ENCODE results near the gene B4GALNT2.
"Not testable (repeated sequence)": the region's sequence is repeated elsewhere in the genome, so short reads cannot be mapped to it uniquely, and the experiment has no call there.

Gene B4GALNT2, protein sequence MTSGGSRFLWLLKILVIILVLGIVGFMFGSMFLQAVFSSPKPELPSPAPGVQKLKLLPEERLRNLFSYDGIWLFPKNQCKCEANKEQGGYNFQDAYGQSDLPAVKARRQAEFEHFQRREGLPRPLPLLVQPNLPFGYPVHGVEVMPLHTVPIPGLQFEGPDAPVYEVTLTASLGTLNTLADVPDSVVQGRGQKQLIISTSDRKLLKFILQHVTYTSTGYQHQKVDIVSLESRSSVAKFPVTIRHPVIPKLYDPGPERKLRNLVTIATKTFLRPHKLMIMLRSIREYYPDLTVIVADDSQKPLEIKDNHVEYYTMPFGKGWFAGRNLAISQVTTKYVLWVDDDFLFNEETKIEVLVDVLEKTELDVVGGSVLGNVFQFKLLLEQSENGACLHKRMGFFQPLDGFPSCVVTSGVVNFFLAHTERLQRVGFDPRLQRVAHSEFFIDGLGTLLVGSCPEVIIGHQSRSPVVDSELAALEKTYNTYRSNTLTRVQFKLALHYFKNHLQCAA

DNA sequence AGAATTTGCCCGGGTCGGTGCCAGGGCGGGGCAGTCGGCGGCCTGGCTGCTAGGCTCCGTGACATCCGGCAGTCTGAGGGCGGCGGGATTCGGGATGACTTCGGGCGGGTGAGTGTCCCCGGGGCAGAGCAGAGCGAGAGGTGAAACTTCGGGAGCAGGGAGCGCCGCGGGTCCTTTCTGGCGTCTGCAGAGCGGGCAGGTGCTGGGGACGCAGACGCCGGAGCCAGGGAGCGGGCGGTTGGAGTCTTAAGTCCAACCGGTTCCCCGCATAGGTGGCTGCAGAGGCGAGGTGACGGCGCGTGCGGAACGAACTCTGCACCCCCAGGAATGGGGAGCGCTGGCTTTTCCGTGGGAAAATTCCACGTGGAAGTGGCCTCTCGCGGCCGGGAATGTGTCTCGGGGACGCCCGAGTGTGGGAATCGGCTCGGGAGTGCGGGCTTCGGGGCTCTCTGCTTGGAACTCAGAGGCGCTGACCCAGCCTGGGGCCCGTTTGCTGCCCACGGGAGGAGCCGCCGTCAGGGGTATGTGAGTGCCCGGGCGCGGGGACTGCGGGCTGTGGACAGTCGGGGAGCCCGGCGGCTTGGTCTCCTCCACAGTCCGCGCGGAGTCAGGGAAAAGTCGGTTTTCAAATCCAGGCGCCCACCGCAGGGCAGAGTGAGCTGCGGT lies at the start of gene B4GALNT2:
TSS of gene B4GALNT2 (plus strand) at position 71 of the 666 bp plus-strand sequence. CDS start at position 95, 24 bp downstream.
- DNase-seq (ENCODE audit: low read depth): no peak

DNA sequence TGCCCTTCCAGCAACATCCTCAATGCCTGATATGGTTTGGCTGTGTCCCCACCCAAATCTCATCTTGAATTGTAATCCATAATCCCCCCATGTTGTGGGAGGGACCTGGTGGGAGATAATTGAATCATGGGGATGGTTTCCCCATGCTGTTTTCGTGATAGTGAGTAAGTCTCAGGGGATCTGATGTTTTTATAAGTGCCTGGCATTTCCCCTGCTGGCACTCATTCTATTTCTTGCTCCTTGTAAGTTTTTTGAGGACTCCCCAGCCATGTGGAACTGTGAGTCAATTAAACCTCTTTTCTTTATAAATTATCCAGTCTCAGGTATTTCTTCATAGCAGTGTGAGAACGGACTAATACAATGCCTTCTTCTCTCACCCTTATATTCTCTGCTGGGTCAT lies 47.5 kb upstream of the B4GALNT2 start:
- not testable (repeated sequence) for DNase-seq (ENCODE audit: low read depth)

DNA sequence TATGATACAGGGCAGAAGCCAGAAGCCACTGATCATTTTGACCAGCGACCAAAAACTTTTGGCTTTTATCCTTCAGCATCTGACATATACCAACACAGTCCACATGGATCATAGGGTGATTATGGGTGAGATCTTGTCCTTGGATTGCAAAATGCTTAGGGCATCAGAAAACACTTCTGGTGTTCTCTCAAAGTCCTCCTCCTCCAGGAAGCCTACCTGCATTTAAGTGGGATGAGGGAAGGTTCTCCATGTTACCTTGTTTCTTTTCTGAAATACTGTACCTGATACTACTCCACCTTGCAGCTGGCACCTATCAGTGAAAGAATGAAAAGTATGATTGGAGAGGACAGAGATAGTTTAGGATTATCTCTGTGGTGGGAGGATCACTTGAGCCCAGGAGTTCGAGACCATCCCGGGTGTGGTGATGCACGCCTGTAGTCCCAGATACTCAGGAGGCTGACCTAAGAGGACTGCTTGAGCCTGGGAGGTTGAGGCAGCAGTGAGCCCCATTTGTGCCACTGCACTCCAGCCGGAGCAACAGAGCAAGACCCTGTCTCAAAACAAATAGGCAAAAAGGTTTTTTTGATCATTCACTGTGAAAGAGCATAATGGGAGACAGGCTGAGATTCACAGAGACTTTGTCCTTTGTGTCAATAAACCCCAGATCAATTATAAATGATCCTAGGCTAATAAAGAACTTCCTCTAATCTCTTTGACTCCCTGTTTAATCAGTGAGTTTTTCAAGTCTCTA lies 46.8 kb upstream of the B4GALNT2 start:
- no peak for DNase-seq (ENCODE audit: low read depth)

DNA sequence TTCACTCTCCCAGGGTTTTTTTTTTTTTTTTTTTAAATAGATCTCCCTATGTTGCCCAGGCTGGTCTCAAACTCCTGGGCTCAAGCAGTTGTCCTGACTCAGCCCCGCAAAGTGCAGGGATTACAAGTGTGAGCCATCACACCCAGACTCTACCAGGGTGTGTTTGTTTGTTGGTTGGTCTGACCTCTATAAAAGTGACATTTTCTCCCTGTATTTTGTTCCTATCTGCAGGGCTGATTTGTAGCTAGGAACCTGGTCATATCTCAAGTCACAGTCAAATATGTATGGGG lies 46.3 kb upstream of the B4GALNT2 start:
- DNase-seq (ENCODE audit: low read depth): no peak

DNA sequence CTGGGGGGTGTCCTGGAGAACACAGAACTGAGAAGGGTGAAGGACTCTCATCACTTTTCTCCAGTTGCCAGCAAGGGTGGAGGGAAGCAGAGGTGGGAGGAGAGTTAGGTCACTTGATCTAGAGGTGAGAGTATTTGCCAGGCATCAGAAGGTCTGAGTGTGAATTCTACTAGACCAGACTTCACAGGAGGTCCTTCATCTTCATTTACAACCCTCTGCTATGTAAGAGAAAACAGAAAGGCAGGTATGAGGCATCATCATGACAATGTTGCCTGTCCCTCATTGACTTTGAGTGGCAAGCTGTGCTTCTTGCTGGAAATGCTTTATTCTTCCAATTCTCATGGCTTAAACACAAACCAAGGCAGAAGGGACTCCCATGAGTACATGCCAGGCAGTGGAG lies 45.9 kb upstream of the B4GALNT2 start:
- DNase-seq (ENCODE audit: low read depth): no peak

DNA sequence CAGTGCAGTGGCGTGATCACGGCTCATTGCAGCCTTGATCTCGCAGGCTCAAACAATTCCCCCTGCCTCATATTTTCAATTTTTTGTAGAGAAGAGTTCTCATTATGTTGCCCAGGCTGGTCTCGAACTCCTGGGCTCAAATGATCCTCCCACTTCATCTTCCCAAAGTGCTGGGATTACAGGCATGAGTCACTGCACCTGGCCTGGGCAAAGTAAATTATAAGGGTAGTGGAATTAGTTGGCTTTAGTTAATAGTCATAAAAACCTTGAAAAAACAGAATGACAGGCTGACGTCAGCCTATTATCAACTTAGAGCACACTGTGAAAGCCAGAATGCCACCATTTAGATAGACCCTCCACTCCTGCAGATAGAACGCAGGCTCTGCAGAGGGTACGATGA lies 43.5 kb upstream of the B4GALNT2 start:
- DNase-seq (ENCODE audit: low read depth): no peak

DNA sequence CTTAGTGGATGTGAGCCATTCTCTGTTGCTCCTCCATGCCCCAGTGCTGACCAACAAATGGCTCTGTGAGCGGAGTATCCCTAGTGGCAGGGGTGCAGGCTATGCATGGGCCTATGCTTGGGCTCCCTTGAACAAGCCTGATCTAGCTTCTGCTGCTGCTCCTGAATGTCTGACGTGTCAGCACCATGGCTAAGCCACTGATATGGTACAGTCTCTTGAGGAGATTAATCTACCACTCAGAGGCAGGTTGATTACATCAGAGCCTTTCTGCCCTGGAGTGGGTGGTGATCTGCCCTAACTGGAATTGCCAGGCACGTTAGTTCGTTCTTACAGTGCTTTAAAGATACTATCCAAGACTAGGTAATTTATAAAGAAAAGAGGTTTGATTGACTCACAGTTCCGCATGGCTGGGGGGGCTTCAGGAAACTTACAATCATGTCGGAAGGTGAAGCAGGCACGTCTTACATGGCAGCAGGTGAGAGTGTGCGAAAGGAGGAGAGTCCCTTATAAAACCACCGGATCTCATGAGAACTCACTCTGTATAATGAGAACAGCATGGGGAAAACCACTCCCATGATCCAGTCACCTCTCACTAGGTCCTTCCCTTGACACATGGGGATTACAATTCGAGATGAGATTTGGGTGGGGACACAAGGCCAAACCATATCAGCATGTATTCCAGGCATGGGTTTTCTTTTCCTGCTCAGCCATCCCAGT lies 41.5 kb upstream of the B4GALNT2 start:
- DNase-seq (ENCODE audit: low read depth): no peak

DNA sequence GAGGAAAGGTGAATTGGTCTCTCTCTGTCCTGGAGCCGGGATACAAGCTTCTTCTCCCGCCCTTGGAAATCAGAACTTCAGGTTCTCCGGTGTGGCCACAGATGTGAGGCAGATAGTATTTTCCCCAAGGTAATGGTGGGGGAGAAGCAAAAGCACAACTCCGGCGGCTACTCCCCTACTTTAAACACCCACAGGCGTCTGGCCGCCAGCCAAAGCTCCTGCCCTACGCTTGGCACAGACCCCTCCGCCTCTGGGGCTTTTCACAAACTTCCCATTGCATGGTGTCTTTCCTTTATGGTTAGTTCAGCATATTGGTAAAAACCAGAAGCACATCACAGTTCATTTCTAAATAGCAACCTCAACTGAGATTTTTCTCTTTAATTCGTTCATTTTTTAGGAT lies 39.4 kb upstream of the B4GALNT2 start:
- no peak for DNase-seq (ENCODE audit: low read depth)

DNA sequence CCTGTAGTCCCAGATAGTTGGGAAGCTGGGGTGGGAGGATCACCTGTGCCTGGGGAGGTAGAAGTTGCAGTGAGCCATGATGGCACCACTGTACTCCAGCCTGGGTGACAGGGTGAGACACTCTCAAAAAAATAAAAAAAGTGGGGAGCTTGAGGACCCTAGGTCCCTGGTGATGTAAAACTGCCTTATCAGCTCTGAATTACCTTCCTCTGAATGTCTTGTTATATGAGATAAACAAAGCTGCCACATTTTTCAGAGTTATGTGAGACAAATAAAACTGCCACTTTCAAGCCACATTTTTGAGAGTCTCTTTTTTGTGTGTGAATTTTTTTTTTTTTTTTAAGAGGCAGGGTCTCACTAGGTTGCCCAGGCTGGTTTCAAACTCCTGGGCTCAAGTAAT lies 32.0 kb upstream of the B4GALNT2 start:
- no peak for DNase-seq (ENCODE audit: low read depth)

DNA sequence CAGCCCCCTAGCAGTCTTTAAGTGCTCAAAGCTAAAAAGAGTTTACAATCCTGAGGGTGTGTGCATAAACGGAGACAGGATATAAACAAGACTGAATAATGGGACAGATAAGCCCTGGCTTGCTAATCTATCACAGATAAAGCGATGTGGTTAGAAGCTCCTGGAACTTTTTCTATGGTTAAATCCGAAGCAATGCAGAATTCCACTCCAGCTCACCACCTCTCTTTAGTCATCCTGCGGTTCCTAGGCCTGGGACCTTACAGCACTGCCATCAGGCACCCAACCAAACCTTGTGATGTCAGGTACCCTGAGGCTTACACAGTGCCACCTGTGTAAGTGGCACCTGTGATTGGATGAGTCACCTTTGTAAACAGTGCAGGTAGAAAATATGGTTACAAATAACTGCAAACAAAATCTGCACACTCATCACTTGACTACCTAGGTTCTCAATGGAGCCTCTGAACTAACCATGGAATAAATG lies 31.5 kb upstream of the B4GALNT2 start:
- peak; percentile 87 for DNase-seq (ENCODE audit: low read depth)

DNA sequence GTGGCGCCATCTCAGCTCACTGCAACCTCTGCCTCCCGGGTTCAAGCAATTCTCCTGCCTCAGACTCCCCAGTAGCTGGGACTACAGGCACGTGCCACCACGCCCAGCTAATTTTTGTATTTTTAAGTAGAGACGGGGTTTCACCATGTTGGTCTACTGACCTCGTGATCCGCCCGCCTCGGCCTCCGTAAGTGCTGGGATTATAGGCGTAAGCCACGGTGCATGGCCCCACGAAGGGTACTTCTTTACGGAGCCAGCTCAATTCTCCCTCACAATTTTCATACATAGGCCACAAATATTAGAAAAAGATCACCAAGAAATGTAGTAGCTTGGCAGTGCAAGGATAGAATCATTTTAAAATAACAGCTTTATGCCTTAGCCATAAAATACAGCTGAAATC lies 29.2 kb upstream of the B4GALNT2 start:
- not testable (repeated sequence) for DNase-seq (ENCODE audit: low read depth)

DNA sequence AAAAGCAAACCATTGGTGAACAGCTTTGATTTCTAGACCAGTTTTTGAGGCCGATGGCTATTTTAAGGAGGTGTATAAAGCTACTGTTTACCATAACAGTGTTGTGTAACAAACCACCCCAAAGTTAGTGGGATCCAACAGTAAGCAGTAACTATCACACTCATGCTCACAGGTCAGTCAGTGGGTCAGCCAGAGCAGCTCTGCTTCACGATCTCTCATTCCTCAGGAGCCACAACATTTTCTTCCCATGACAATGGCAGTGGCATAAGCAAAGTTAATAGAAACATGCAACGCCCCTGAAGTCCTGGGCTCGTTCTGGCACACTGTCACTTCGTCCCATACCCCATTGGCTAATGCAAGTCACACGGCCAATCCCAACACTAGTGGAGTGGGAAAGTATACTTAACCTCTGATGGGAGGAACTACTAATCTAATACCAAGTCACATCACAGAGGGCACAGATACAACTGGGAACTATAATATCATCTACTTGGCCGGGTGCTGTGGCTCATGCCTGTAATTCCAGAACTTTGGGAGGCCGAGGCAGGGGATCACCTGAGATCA lies 28.0 kb upstream of the B4GALNT2 start:
- DNase-seq (ENCODE audit: low read depth): peak; percentile 60

DNA sequence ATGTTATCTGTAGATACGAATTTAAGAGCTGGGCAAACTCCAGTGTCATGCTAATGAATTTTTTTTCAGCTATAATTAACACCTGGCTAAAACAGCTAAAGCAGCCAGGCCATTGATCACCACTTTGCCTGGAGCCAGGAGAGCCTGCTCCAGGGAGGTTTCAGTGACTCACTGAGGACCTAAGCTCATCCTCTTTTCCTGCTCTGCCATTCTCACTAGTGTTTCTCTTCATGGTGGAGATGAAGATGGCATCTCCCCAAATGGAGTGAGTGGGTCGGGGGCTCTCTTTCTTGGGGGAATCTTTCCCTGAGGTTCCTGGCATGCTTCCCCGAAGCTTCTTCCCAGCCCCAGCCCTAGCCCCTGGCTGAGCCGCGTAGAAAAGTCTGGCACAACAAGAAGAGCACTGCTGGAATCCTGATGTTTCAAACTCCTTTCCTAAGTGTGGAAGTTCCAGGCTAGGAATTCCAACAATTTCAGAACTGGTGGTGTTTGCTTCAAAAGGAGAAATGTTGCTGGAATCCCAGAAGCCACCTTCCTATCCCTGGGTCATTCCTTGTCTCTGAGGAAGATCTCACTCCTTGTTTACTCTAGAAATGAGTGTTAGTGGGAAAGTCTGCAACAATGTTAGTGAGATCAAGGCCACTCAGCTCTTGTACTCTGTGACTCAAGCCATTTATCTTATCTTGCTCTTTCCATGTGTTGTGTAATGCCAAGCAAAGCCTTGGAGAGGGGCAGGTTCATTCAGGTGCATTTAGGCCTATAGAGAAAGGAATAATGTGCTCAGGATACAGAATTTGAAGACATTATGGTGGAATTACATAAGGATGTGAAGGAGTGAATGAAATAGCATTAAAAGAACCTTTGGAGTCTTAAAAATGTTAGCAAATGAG lies 26.0 kb upstream of the B4GALNT2 start:
- peak; percentile 57 for DNase-seq (ENCODE audit: low read depth)

DNA sequence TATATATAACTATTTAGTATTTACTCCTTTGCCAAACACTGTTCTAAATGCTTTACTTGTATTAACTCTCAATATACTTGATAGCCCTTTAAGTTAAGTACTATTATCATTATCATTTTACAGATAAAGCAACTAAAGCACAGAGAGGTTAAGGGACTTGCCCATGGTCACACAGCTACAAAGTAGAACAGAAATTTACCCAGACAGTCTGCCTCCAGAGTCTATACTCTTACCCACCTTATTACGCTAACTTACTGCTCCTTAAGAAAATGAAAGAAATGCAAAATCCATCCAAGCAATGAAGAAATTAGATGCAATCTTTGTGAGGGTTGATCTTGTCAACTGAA lies 25.4 kb upstream of the B4GALNT2 start:
- no peak for DNase-seq (ENCODE audit: low read depth)

DNA sequence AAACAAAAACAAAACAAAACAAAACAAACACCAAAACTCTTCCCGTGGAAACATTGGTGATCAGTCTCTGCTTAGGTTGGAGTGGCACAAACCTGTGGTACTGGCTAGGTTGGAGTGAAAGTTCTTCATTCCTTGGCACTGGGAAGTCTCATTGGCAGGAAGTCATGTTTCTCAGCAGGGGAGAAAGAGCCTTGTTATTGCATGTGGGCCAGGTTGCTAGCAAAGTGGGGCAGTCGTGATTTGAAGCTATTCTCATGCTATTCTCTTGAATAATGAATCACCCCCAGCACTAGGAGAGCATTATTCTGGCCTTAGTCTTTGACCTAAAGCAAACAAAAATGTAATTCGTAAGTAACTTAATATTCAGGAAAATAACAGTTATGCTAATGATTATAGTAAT lies 24.3 kb upstream of the B4GALNT2 start:
- DNase-seq (ENCODE audit: low read depth): peak; percentile 85

DNA sequence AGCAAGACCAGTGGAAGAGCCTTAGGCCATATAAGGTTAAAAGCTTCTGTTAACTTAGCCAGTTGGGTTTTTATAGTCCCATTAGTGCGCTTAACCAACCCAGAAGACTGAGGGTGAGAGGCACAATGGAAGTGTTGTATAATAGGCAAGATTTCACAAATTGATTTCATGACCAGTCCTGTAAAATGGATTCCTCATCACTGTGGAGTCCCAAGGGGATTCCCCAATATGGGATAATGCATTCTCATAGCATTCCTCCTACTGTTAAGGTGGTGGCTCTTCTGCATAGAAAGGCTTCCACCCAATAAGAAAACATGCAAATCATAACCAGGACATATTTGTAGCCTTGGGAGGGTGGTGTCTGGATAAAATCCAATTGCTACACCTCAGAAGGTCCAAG lies 22.1 kb upstream of the B4GALNT2 start:
- DNase-seq (ENCODE audit: low read depth): no peak

DNA sequence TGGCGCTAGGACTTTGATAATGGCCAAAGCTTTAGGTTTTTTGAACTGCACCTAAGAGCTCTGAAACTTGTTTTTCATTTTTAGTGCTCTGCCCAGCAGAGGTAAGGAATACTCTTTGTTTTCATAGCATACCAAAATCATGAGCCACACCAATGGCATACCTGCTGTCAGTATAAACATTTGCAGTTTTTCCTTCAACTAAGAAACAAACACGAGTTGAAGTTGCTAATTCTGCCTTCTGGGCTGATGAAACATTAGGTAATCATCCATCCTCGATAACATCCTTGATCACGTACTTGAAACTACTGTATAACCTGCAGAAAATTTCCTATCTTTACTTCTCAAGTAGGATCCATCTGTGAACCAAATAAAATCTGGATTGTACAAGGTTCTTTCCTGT lies 20.6 kb upstream of the B4GALNT2 start:
- DNase-seq (ENCODE audit: low read depth): no peak

DNA sequence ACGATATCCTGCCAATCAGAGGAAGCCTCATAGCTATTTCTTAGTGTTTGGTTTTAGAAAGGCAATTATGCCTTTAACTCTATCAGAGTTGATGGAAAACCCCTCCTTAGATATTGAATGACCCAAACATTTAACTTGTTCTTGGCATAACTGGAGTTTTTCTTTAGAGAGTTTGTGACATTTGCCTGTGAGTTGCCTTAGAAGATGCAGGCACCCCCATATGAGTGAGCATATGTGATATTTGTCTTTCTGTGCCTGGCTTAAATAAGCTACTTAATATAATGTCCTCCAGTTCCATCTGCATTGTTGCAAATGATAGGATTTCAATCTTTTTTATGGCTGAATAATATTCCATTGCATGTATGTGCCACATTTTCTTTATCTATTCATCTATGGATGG lies 19.6 kb upstream of the B4GALNT2 start:
- no peak for DNase-seq (ENCODE audit: low read depth)

DNA sequence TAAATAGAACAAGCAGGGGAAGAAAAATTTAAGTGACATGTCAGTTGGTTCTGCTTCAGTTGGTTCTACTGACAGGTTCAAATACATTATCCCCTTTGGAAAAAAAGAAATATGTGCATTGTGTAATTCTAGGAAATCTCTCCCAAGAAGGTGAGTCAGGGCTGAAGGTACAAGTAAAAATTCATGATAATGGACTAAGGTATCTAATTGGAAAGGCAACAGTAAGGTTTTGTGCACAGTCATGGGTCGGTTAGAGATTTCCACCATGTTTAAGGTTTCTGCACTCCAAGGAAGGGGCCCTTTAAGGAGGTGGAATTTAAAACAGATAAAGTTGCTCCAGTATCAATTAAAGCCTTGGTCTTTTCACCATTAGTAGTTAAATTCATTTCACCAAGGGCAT lies 17.9 kb upstream of the B4GALNT2 start:
- no peak for DNase-seq (ENCODE audit: low read depth)

DNA sequence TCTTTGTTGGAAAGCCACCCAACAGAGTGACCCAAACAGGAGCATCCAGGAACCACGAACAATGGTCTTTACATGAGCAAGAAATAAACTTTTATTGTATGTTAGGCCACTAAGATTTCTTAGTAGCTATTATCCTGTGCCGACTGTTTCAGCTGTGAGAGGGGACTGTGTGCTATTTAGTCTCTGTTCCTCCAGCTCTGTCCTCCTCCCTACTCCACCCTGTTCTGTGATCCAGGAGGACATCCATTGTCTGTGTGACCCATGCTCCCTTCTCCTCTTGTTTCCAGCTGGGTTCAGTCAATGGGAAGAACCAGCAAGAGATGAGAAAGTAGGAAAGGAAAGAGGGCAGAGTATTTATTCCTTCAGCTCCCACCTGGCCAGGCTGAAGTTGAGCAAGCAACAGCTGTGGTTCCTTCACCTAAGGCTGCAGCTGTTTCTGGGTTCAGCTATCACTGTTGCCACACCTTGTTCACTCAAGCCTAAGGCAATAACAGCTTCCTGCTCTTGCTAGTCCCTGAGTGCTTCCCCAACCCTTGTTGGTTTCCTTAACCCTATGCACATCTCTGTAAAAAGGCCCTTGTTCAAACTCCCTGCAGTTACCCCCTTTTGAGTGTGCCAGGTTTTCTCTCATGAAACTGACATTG lies 14.9 kb upstream of the B4GALNT2 start:
- no peak for DNase-seq (ENCODE audit: low read depth)
